GM15510 (cell line): ENCODE data around the gene PMEL.

ENCODE experiments used
- POLR2A ChIP-seq: IDR thresholded peaks from 3 replicates; pipeline ENCODE4 v1.6.1; 2011; ENCODE audit warnings: borderline replicate concordance; ENCODE audit not compliant: insufficient read length; ENCODE audit errors: extremely low read depth

PMEL gene

GRCh38 chr12:55957106-55957859 lies 8.6 kb downstream of the PMEL start:
- TF ChIP-seq POLR2A = no peak

GRCh38 chr12:55955800-55956508 lies 9.9 kb downstream of the PMEL start:
- no peak for TF ChIP-seq POLR2A

GRCh38 chr12:55955344-55955743 lies 10.5 kb downstream of the PMEL start:
- no peak for TF ChIP-seq POLR2A

GRCh38 chr12:55946553-55946952 lies 19.3 kb downstream of the PMEL start:
- no peak for TF ChIP-seq POLR2A

- no peak for TF ChIP-seq POLR2A
Measured at GRCh38 chr12:55942577-55943136, 23.2 kb downstream of the PMEL start.

- TF ChIP-seq POLR2A = no peak
Measured at GRCh38 chr12:55942055-55942454, 23.8 kb downstream of the PMEL start.

- no peak for TF ChIP-seq POLR2A
Measured at GRCh38 chr12:55940065-55940732, 25.6 kb downstream of the PMEL start.

- no peak for TF ChIP-seq POLR2A
Measured at GRCh38 chr12:55938826-55939501, 26.9 kb downstream of the PMEL start.

GRCh38 chr12:55937981-55938380 lies 27.9 kb downstream of the PMEL start:
- no peak for TF ChIP-seq POLR2A

- no peak for TF ChIP-seq POLR2A
Measured at GRCh38 chr12:55935738-55936151, 30.1 kb downstream of the PMEL start.

- no peak for TF ChIP-seq POLR2A
Measured at GRCh38 chr12:55934773-55935172, 31.1 kb downstream of the PMEL start.

GRCh38 chr12:55933799-55934742 lies 31.8 kb downstream of the PMEL start:
- TF ChIP-seq POLR2A = no peak

- no peak for TF ChIP-seq POLR2A
Measured at GRCh38 chr12:55933169-55933798, 32.6 kb downstream of the PMEL start.
